PC-3 (cell line): ENCODE results near the gene TMEM273.

Source experiments
- CTCF ChIP-seq: fragments of 300-600 bp; sonication (generic); conservative IDR thresholded peaks from 2 replicates; pipeline ENCODE4 v1.5.1; 2017; ENCODE audit warnings: antibody characterized with exemption, low read depth, mild to moderate bottlenecking, low read length
- EZH2phosphoT487 ChIP-seq: fragments of 300-600 bp; sonication (generic); IDR thresholded peaks from 2 replicates; pipeline ENCODE4 v1.6.1; 2018; ENCODE audit warnings: mild to moderate bottlenecking, antibody characterized with exemption, low read length, borderline replicate concordance

DNA sequence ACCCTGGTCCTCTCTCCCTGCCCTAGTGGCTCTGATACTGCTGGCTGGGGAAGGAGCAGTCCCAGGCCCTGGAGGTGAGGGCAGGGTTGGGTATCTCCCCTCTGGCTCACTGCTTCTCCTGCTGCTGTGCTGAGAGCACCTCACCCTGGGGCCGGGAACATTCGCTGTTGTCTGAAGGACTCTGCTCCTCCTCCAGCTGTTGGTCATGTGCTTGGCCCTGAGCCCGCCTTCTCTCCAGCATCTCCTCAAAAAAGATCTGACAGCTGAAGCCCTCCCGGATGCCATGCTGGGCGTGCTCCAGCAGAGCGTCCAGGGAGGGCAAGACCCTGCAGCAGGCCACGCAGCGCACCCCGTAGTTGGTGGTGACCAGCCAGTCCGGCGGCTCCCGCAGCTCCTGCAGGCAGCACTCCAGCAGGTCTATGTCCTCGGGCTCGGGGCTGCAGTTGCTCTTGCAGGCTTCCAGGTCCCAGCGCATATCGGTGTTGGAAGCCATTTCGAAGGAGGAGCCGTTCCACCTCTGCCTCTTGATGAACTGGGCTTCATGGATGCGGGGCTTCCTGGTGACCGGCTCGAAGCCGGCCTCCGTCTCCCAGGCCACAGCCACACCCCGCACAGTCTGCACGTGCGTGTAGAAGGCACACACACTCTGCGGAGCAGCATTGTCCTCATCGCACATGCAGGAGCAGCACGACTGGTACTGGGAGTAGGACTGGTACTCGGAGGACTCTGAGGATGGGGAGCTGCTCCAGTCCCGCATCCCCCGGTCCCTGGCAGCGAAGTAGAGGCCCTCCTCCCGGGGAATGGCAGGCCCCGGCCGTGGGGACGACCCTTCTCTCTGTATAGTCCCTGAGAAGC, 56.5 kb downstream of the TMEM273 start:
- TF ChIP-seq CTCF (no peak), EZH2phosphoT487 (no peak)
